Transverse colon (tissue), 4 donors: ENCODE results near the gene CCSER2. TPM values are rescaled to one million over a fixed set of nuclear protein-coding genes. Genes with fewer than 3 reads are reported as not detected.

ENCODE experiments used
- DNase-seq: peaks from one replicate; pipeline ENCODE4 v3.0.0-alpha.2; 2019
- H3K27ac ChIP-seq, 4 donors: fragments of 200-600 bp; sonication (generic); 2 replicates each; pipeline ENCODE4 v1.5.1; 2016 to 2018; ENCODE audit warnings: inconsistent platforms in 4 of 4
- H3K27me3 ChIP-seq: fragments of 200-600 bp; sonication (generic); 2 replicates; pipeline ENCODE4 v1.5.1; 2017; ENCODE audit warnings: inconsistent platforms
- H3K36me3 ChIP-seq, 4 donors: fragments of 200-600 bp; sonication (generic); 2 replicates each; pipeline ENCODE4 v1.5.1; 2017 to 2019; ENCODE audit warnings: inconsistent platforms in 4 of 4
- H3K4me1 ChIP-seq, 4 donors: fragments of 200-600 bp; sonication (generic); 2 replicates each; pipeline ENCODE4 v1.5.1; 2017 to 2020; ENCODE audit warnings: inconsistent platforms in 4 of 4
- H3K4me3 ChIP-seq, 4 donors: fragments of 200-600 bp; sonication (generic); 1 replicate in 1 of 4; 2 replicates in 3 of 4; pipeline versions ENCODE4 v1.5.1 to v1.6.1; 2017 to 2019; ENCODE audit warnings: inconsistent platforms in 4 of 4
- H3K9me3 ChIP-seq, 2 donors: fragments of 200-600 bp; sonication (generic); 2 replicates each; pipeline ENCODE4 v1.5.1; 2017 to 2019; ENCODE audit warnings: inconsistent platforms in 2 of 2
- EP300 ChIP-seq: sonication (generic); formaldehyde crosslinking; IDR thresholded peaks from one replicate; pipeline ENCODE4 v1.6.1; 2017; ENCODE audit warnings: antibody characterized with exemption, low read depth
- POLR2A ChIP-seq: fragments of 450-650 bp; IDR thresholded peaks from one replicate; pipeline ENCODE4 v1.6.1; 2016; ENCODE audit warnings: antibody characterized with exemption, mild to moderate bottlenecking, moderate library complexity
- POLR2AphosphoS5 ChIP-seq, 3 donors: sonication (generic); formaldehyde crosslinking; IDR thresholded peaks; one replicate each; pipeline ENCODE4 v1.6.1; 2016; ENCODE audit warnings: antibody characterized with exemption in 3 of 3
- WGBS, 2 donors: methylation state at CpG; one replicate each; pipeline ENCODE4 v1.1.5; 2018; ENCODE audit warnings: low coverage in 1 of 2; 5-methylcytosine and 5-hydroxymethylcytosine counted together
- in situ Hi-C, 4 donors: fragments of 200-750 bp; cut with MboI; loops; one replicate each; pipeline versions ENCODE4 v1.15.0 to v1.15.1; 2017; ENCODE audit warnings: low sequenced_read_pairs in 3 of 4, low pct_ligation_motif_present in 1 of 4, low pct_unique_long_range_greater_than_20kb in 1 of 4
- intact Hi-C: fragments of 100-400 bp; cut with DNase I; formaldehyde crosslinking; loops from one replicate; pipeline ENCODE4 v1.15.1; 2023; ENCODE audit warnings: low total_unique reads
- total RNA-seq, 4 donors: library from RNA; depleted of rRNA; stranded (reverse); fragments of >200 nt; gene quantifications; one replicate each; pipeline ENCODE4 v1.1.0, GENCODE V29; 2016
- TF ChIP-seq, protein P1 (sequence below), 5 experiments: fragments of 200-600 bp in 3 of 5; fragments of 450-650 bp in 2 of 5; sonication (generic) in 3 of 5; IDR thresholded peaks; 1 replicate in 2 of 5; 2 replicates in 3 of 5; pipeline ENCODE4 v1.5.1; 2016 to 2017; ENCODE audit warnings: antibody characterized with exemption in 5 of 5, inconsistent platforms in 3 of 5, mild to moderate bottlenecking in 2 of 5, moderate library complexity in 1 of 5

CCSER2 gene
- total RNA-seq, 4 donors from 2014 or later, result 20.9 to 45.6 (median 33.7) TPM

- 92 to 95% methylated on average over 4 to 6 of the region's 6 CpGs for WGBS, 2 donors
- intact Hi-C loops, result no loop called here
Observed at GRCh38 chr10:84401854-84402611, 73.6 kb downstream of the CCSER2 start.

GRCh38 chr10:84404783-84405182 lies 76.4 kb downstream of the CCSER2 start:
- Histone ChIP-seq H3K27ac (no peak overlapping the region), H3K27me3 (no peaks in the 10 kb centered on the region), H3K9me3 (no peaks in the 10 kb centered on the region), H3K4me1 (no peaks in the 10 kb centered on the region), H3K4me3 (no peak overlapping the region), H3K36me3 (no peaks in the 10 kb centered on the region)
- TF ChIP-seq POLR2AphosphoS5 (IDR thresholded peaks at IDR 0.05) (no peak), EP300 (no peak), POLR2A (no peak)
- TF ChIP-seq, protein P1, sequence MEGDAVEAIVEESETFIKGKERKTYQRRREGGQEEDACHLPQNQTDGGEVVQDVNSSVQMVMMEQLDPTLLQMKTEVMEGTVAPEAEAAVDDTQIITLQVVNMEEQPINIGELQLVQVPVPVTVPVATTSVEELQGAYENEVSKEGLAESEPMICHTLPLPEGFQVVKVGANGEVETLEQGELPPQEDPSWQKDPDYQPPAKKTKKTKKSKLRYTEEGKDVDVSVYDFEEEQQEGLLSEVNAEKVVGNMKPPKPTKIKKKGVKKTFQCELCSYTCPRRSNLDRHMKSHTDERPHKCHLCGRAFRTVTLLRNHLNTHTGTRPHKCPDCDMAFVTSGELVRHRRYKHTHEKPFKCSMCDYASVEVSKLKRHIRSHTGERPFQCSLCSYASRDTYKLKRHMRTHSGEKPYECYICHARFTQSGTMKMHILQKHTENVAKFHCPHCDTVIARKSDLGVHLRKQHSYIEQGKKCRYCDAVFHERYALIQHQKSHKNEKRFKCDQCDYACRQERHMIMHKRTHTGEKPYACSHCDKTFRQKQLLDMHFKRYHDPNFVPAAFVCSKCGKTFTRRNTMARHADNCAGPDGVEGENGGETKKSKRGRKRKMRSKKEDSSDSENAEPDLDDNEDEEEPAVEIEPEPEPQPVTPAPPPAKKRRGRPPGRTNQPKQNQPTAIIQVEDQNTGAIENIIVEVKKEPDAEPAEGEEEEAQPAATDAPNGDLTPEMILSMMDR (IDR thresholded peaks at IDR 0.05), result no peak
- 86 to 97% methylated on average over 1 of the region's 1 CpG for WGBS, 2 donors
- intact Hi-C loops, result no loop called here
- no peak for DNase-seq
- in situ Hi-C loops, result no loop called here

More at GRCh38 chr10:84401854-84402611, 73.6 kb downstream of the CCSER2 start:
- no peak overlapping the region for H3K27ac ChIP-seq
- TF ChIP-seq POLR2AphosphoS5 (IDR thresholded peaks at IDR 0.05) (no peak), POLR2A (no peak), EP300 (no peak)
- TF ChIP-seq, protein P1 (IDR thresholded peaks at IDR 0.05), result no peak
- no peak overlapping the region for H3K4me3 ChIP-seq
- no peaks in the 10 kb centered on the region for H3K9me3 ChIP-seq
- no peaks in the 10 kb centered on the region for H3K36me3 ChIP-seq
- H3K27me3 ChIP-seq, result no peaks in the 10 kb centered on the region
- DNase-seq, result no peak
- no peaks in the 10 kb centered on the region for H3K4me1 ChIP-seq
- in situ Hi-C loops, result no loop called here

DNA sequence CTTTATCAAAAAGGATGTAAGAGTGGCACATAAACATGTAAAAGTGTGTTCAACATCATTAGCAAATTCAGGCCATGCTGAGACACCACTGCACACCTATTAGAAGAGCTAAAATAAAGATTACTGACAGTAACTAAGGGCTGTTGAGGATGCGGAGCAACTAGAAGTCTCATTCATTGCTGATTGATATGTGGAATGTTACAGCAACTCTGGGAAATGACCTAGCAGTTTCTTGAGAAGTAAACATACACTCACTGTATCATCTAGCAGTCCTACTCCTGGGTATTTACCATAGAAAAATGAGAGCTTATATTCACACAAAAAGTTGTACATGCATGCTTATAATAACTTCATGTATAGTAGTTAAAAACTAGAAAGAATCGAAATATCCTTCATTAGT lies 77.3 kb downstream of the CCSER2 start:
- H3K4me1 ChIP-seq, result no peaks in the 10 kb centered on the region
- in situ Hi-C loops, result no loop called here
- TF ChIP-seq EP300 (no peak), POLR2A (no peak), POLR2AphosphoS5 (IDR thresholded peaks at IDR 0.05) (no peak)
- TF ChIP-seq, protein P1 (IDR thresholded peaks at IDR 0.05), result no peak
- no peaks in the 10 kb centered on the region for H3K36me3 ChIP-seq
- H3K4me3 ChIP-seq, result no peak overlapping the region
- no peaks in the 10 kb centered on the region for H3K9me3 ChIP-seq
- no peak overlapping the region for H3K27ac ChIP-seq
- DNase-seq, result no peak
- intact Hi-C loops, result no loop called here
- H3K27me3 ChIP-seq, result no peaks in the 10 kb centered on the region
- 83 to 90% methylated on average over 2 of the region's 2 CpGs for WGBS, 2 donors

- no peaks in the 10 kb centered on the region for H3K36me3 ChIP-seq
- H3K9me3 ChIP-seq, result peaks cover 0 to under 1% of the 10 kb centered on the region in 2 donors
- TF ChIP-seq EP300, result no peak
- no peak for TF ChIP-seq POLR2A
- TF ChIP-seq, protein P1 (IDR thresholded peaks at IDR 0.05), result no peak
- no peak for TF ChIP-seq POLR2AphosphoS5 (IDR thresholded peaks at IDR 0.05)
- DNase-seq, result no peak
- H3K27me3 ChIP-seq, result no peaks in the 10 kb centered on the region
- no peak overlapping the region for H3K27ac ChIP-seq
- H3K4me1 ChIP-seq, result no peaks in the 10 kb centered on the region
- in situ Hi-C loops, result no loop called here
- intact Hi-C loops, result no loop called here
- no peak overlapping the region for H3K4me3 ChIP-seq
- WGBS, 2 donors, result 81 to 96% methylated on average over 3 of the region's 3 CpGs
Observed at GRCh38 chr10:84406561-84406960, 78.2 kb downstream of the CCSER2 start.
